HepG2 (cell line): ENCODE measurements around the gene CSNK2A1. TPM values are rescaled to one million over a fixed set of nuclear protein-coding genes. Genes with fewer than 3 reads are reported as not detected.

Experiments
- CHD4 ChIP-seq: fragments of 200-600 bp; sonication (generic); IDR thresholded peaks from 2 replicates; pipeline ENCODE4 v1.7.0; 2017; ENCODE audit warnings: mild to moderate bottlenecking, low read length, borderline replicate concordance
- ERF ChIP-seq: IDR thresholded peaks from 2 replicates; pipeline ENCODE4 v1.6.1; 2018; ENCODE audit warnings: missing biosample characterization, missing genetic modification reagents
- JUND ChIP-seq: sonication (generic); formaldehyde crosslinking; IDR thresholded peaks from 2 replicates; pipeline ENCODE4 v1.8.0; 2022; ENCODE audit warnings: mild to moderate bottlenecking, missing genetic modification reagents
- NFIC ChIP-seq: IDR thresholded peaks from 2 replicates; pipeline ENCODE4 v1.6.1; 2012; ENCODE audit warnings: mild to moderate bottlenecking, low read length, inconsistent platforms
- PHB2 ChIP-seq: fragments of 450-650 bp; IDR thresholded peaks from 2 replicates; pipeline ENCODE4 v1.6.1; 2018; ENCODE audit not compliant: partially characterized antibody
- RARG ChIP-seq: sonication (generic); formaldehyde crosslinking; IDR thresholded peaks from 2 replicates; pipeline ENCODE4 v1.4.0; 2020; ENCODE audit warnings: low read depth, mild to moderate bottlenecking, missing genetic modification reagents
- SIX4 ChIP-seq: sonication (generic); formaldehyde crosslinking; IDR thresholded peaks from 2 replicates; pipeline ENCODE4 v1.4.0; 2020; ENCODE audit warnings: missing genetic modification reagents
- SUZ12 ChIP-seq: fragments of 150-350 bp; IDR thresholded peaks from 2 replicates; pipeline ENCODE4 v1.6.1; 2014; ENCODE audit warnings: low read depth, low read length
- THRA ChIP-seq: sonication (generic); formaldehyde crosslinking; IDR thresholded peaks from 2 replicates; pipeline ENCODE4 v1.4.0; 2020; ENCODE audit warnings: missing genetic modification reagents, borderline replicate concordance
- ZNF180 ChIP-seq: sonication (generic); formaldehyde crosslinking; IDR thresholded peaks from 2 replicates; pipeline ENCODE4 v1.4.0; 2020; ENCODE audit warnings: low read depth, missing genetic modification reagents, borderline replicate concordance
- ZNF501 ChIP-seq: sonication (generic); formaldehyde crosslinking; IDR thresholded peaks from 2 replicates; pipeline ENCODE4 v1.5.1; 2020; ENCODE audit warnings: mild to moderate bottlenecking, moderate library complexity, missing genetic modification reagents
- ZNF674 ChIP-seq: sonication (generic); formaldehyde crosslinking; IDR thresholded peaks from 2 replicates; pipeline ENCODE4 v1.5.0; 2020; ENCODE audit warnings: low read depth, mild to moderate bottlenecking, missing genetic modification reagents
- ZNF792 ChIP-seq: IDR thresholded peaks from 2 replicates; pipeline ENCODE4 v1.6.1; 2016
- polyA plus RNA-seq, 8 experiments: library from polyadenylated mRNA; depleted of rRNA in 3 of 8; stranded (reverse) in 7 of 8; unstranded in 1 of 8; fragments of >200 nt; fragmentation: Illumina TruSeq in 4 of 8; extraction: Trizol in 4 of 8; gene quantifications; 2 replicates each; pipeline versions ENCODE4 v1.2.1 to v1.2.3, GENCODE V29; 2011 to 2016; ENCODE audit warnings: low read depth in 4 of 8, missing spikeins in 1 of 8, mixed read lengths in 1 of 8; ENCODE audit not compliant: insufficient read depth in 1 of 8
- total RNA-seq, 5 experiments: library from RNA; depleted of rRNA; stranded (reverse); fragments of >200 nt; fragmentation: Illumina TruSeq; extraction: Trizol; gene quantifications; 2 replicates each; pipeline ENCODE4 v1.2.3, GENCODE V29; 2016; ENCODE audit warnings: low read depth in 1 of 5
- TF ChIP-seq, protein P1 (sequence below): sonication (generic); formaldehyde crosslinking; IDR thresholded peaks from 2 replicates; pipeline ENCODE4 v1.5.0; 2020; ENCODE audit warnings: mild to moderate bottlenecking, missing genetic modification reagents
- TF ChIP-seq, protein P2 (sequence below): IDR thresholded peaks from 2 replicates; pipeline ENCODE4 v1.6.1; 2016; ENCODE audit warnings: low read depth, borderline replicate concordance
- TF ChIP-seq, protein P3 (sequence below): sonication (generic); formaldehyde crosslinking; IDR thresholded peaks from 2 replicates; pipeline ENCODE4 v1.4.0; 2020; ENCODE audit warnings: missing genetic modification reagents
- TF ChIP-seq, protein P4 (sequence below), 2 experiments: sonication (generic) in 1 of 2; formaldehyde crosslinking in 1 of 2; IDR thresholded peaks; 2 replicates each; pipeline versions ENCODE4 v1.6.1 to v1.9.0; 2014 to 2022; ENCODE audit warnings: antibody characterized with exemption in 1 of 2, borderline replicate concordance in 1 of 2, inconsistent platforms in 1 of 2, low read depth in 1 of 2, missing genetic modification reagents in 1 of 2

CSNK2A1 gene
- total and polyA plus RNA-seq, 2 of the 13 experiments (the other 11 are each of a cell fraction or from before 2014, with no cell fraction given), result 153 to 231 TPM

DNA sequence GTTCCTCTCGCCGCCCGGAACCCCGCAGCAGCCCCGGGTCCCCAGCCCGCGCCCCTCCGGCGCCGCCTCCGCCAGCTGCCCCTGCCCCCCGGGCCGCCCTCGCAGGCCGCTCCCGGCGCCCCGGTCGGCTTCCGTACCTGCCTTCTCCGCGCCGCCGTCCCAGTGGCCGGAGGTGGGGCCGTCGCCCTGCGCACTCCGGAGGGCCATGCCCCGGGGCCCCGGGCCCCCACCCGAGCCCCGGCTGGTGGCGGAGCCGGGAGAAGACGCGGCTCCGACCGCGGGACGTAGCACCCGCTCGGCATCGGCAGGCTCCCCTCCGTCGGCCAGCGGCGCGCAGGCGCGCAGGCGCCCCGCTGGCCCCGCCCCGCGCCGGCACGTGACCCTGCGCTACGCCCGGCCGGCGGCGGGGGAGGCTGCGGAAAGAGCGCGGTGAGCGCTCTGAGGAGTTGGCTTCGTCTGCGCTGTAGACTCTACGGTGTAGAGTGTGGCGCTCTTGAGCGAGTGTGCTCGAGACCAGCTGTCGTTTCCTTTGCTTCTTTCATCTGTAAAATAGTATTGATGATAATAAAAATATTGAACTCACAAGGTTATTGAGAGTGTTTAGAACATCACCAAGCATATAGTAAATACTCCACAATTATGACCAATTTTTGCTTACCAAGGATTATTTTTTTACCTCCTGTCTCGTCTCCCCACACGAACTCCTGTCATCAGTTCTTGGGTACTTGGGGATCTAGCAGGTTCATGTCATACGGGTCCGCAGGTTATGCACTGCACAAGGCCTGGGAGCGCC, 81.2 kb downstream of the CSNK2A1 start, which contains the start of gene TBC1D20 (continued):
- TF ChIP-seq, protein P1, sequence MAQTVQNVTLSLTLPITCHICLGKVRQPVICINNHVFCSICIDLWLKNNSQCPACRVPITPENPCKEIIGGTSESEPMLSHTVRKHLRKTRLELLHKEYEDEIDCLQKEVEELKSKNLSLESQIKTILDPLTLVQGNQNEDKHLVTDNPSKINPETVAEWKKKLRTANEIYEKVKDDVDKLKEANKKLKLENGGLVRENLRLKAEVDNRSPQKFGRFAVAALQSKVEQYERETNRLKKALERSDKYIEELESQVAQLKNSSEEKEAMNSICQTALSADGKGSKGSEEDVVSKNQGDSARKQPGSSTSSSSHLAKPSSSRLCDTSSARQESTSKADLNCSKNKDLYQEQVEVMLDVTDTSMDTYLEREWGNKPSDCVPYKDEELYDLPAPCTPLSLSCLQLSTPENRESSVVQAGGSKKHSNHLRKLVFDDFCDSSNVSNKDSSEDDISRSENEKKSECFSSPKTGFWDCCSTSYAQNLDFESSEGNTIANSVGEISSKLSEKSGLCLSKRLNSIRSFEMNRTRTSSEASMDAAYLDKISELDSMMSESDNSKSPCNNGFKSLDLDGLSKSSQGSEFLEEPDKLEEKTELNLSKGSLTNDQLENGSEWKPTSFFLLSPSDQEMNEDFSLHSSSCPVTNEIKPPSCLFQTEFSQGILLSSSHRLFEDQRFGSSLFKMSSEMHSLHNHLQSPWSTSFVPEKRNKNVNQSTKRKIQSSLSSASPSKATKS, result no peak
- TF ChIP-seq, protein P2, sequence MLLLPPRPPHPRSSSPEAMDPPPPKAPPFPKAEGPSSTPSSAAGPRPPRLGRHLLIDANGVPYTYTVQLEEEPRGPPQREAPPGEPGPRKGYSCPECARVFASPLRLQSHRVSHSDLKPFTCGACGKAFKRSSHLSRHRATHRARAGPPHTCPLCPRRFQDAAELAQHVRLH, result peak; percentile 70; the same call in 1 of the 2 replicates
- peak; percentile 52; the same call in 1 of the 2 replicates for TF ChIP-seq ERF
- no peak for TF ChIP-seq RARG
- TF ChIP-seq ZNF180 (CRISPR knock-in tag), result no peak
- no peak; the same call in 1 of the 2 replicates for TF ChIP-seq ZNF792 (CRISPR knock-in tag)
- no peak for TF ChIP-seq CHD4
- TF ChIP-seq THRA, result peak; percentile 69; the same call in 1 of the 2 replicates
- TF ChIP-seq ZNF501, result peak; percentile 16; the same call in 1 of the 2 replicates
- no peak; the same call in 1 of the 2 replicates for TF ChIP-seq SIX4 (CRISPR knock-in tag)
- no peak for TF ChIP-seq JUND (CRISPR knock-in tag)
- TF ChIP-seq, protein P3, sequence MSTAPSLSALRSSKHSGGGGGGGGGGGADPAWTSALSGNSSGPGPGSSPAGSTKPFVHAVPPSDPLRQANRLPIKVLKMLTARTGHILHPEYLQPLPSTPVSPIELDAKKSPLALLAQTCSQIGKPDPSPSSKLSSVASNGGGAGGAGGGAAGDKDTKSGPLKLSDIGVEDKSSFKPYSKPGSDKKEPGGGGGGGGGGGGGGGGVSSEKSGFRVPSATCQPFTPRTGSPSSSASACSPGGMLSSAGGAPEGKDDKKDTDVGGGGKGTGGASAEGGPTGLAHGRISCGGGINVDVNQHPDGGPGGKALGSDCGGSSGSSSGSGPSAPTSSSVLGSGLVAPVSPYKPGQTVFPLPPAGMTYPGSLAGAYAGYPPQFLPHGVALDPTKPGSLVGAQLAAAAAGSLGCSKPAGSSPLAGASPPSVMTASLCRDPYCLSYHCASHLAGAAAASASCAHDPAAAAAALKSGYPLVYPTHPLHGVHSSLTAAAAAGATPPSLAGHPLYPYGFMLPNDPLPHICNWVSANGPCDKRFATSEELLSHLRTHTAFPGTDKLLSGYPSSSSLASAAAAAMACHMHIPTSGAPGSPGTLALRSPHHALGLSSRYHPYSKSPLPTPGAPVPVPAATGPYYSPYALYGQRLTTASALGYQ, result no peak
- TF ChIP-seq NFIC, result no peak
- TF ChIP-seq, protein P4, sequence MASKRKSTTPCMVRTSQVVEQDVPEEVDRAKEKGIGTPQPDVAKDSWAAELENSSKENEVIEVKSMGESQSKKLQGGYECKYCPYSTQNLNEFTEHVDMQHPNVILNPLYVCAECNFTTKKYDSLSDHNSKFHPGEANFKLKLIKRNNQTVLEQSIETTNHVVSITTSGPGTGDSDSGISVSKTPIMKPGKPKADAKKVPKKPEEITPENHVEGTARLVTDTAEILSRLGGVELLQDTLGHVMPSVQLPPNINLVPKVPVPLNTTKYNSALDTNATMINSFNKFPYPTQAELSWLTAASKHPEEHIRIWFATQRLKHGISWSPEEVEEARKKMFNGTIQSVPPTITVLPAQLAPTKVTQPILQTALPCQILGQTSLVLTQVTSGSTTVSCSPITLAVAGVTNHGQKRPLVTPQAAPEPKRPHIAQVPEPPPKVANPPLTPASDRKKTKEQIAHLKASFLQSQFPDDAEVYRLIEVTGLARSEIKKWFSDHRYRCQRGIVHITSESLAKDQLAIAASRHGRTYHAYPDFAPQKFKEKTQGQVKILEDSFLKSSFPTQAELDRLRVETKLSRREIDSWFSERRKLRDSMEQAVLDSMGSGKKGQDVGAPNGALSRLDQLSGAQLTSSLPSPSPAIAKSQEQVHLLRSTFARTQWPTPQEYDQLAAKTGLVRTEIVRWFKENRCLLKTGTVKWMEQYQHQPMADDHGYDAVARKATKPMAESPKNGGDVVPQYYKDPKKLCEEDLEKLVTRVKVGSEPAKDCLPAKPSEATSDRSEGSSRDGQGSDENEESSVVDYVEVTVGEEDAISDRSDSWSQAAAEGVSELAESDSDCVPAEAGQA (IDR thresholded peaks at IDR 0.05; ENCODE audit: low read depth), result peak; percentile 30
- TF ChIP-seq, protein P4 (CRISPR knock-in tag; IDR thresholded peaks at IDR 0.05; ENCODE audit: borderline replicate concordance), result peak; percentile 44; the same call in 1 of the 2 replicates
- TF ChIP-seq ZNF674 (CRISPR knock-in tag), result no peak
- no peak for TF ChIP-seq SUZ12
- no peak for TF ChIP-seq PHB2
